ENCODE data around the gene MYO5B.

Gene MYO5B

GRCh38 chr18:50006470-50007046 lies 188.4 kb downstream of the MYO5B start:
- DNase-seq, result no peak

GRCh38 chr18:50004013-50004412 lies 190.9 kb downstream of the MYO5B start:
- DNase-seq, result no peak

- DNase-seq, result no peak
These were observed 192.2 kb downstream of the MYO5B start for GRCh38 chr18:50002781-50003180.

GRCh38 chr18:50000227-50000626 lies 194.7 kb downstream of the MYO5B start:
- DNase-seq, result no peak

GRCh38 chr18:49999128-49999527 lies 195.8 kb downstream of the MYO5B start:
- DNase-seq, result no peak

- no peak for DNase-seq
These were observed 197.4 kb downstream of the MYO5B start for GRCh38 chr18:49997558-49997957.

GRCh38 chr18:49994410-49994809 lies 200.5 kb downstream of the MYO5B start:
- no peak for DNase-seq

- no peak for DNase-seq
These were observed 201.6 kb downstream of the MYO5B start for GRCh38 chr18:49993299-49993698.

- no peak for DNase-seq
These were observed 206.2 kb downstream of the MYO5B start for GRCh38 chr18:49988733-49989132.

GRCh38 chr18:49988101-49988500 lies 206.8 kb downstream of the MYO5B start:
- DNase-seq, result no peak

GRCh38 chr18:49985236-49985635 lies 209.7 kb downstream of the MYO5B start:
- DNase-seq, result no peak

- DNase-seq, result no peak
These were observed 214.1 kb downstream of the MYO5B start for GRCh38 chr18:49980896-49981295.

GRCh38 chr18:49976795-49977560 lies 218.0 kb downstream of the MYO5B start:
- no peak for DNase-seq

- DNase-seq, result no peak
These were observed 218.9 kb downstream of the MYO5B start for GRCh38 chr18:49976001-49976400.

- DNase-seq, result no peak
These were observed 220.9 kb downstream of the MYO5B start for GRCh38 chr18:49974079-49974478.

GRCh38 chr18:49973592-49973991 lies 221.4 kb downstream of the MYO5B start:
- DNase-seq, result no peak

GRCh38 chr18:49972535-49972934 lies 222.4 kb downstream of the MYO5B start:
- DNase-seq, result no peak

- DNase-seq, result no peak
These were observed 223.5 kb downstream of the MYO5B start for GRCh38 chr18:49971462-49971861.

GRCh38 chr18:49970319-49970718 lies 224.6 kb downstream of the MYO5B start:
- no peak for DNase-seq

- no peak for DNase-seq
These were observed 226.2 kb downstream of the MYO5B start for GRCh38 chr18:49968644-49969309.

- no peak for DNase-seq
These were observed 227.2 kb downstream of the MYO5B start for GRCh38 chr18:49967636-49968313.

- no peak for DNase-seq
These were observed 227.8 kb downstream of the MYO5B start for GRCh38 chr18:49967171-49967570.

GRCh38 chr18:49966090-49966489 lies 228.9 kb downstream of the MYO5B start:
- no peak for DNase-seq

- no peak for DNase-seq
These were observed 231.7 kb downstream of the MYO5B start for GRCh38 chr18:49963217-49963616.

Data from stimulated activated CD4-positive, alpha-beta T cell treated with anti-CD3 and anti-CD28 coated beads, Interleukin-1b, Interleukin-23, amount 100 ng/mL, for 48 hours (primary cell).